ENCODE measurements around the gene HNRNPLL. TPM values are rescaled to one million over a fixed set of nuclear protein-coding genes. Genes with fewer than 3 reads are reported as not detected.
"Not testable (repeated sequence)": the region's sequence is repeated elsewhere in the genome, so short reads cannot be mapped to it uniquely, and the experiment has no call there.

HNRNPLL gene
- polyA plus RNA-seq, 3 donors: 67.4 to 75.3 (median 73.1) TPM

DNA sequence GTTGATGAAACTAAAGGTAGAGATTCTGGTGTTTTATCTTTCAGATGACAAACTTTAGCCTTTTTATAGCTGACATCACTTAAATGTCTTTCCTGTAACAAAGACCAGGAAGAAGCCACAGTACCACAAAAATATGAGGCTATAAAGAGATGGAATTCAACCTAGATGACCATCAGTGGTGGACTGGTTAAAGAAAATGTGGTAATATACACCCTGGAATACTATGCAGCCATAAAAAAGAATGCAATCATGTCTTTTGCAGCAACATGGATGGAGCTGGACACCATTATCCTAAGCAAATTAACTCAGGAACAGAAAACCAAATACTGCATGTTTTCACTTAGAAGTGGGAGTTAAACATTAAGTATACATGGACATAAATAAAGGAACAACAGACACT, 18.3 kb upstream of the HNRNPLL start:
- DNase-seq: no peak

DNA sequence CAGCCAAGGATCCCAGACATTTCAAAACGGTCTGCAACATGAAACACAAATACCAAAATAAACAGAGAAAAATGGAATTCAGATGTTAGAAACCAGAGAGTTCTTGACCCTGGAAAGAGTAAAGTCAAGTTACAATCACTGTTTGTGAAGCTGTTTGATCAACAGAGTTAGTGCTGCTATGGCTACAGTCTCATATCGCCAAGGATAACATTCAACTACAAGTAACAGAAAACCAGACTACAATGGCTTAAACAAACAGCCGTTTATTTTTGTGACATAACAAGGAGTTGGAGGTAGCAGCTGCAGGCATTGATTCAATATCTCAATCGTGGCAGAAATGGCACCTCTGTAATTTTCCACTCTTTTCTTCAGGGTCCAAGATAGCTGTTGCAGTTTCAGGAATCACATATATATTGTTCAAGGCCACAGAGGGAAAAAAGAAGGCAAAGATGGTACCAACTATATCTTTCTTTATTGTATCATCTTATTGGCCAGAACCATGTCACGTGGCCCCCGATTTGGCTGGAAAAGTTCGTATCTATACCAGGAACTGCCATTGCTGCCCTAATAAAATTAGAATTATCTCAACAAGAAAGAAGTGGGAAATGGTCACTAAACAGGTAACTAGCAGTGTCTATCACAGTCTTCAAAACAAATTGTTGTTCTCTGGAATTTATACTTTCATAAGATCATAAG, 17.7 kb upstream of the HNRNPLL start:
- DNase-seq: peak; percentile 82

DNA sequence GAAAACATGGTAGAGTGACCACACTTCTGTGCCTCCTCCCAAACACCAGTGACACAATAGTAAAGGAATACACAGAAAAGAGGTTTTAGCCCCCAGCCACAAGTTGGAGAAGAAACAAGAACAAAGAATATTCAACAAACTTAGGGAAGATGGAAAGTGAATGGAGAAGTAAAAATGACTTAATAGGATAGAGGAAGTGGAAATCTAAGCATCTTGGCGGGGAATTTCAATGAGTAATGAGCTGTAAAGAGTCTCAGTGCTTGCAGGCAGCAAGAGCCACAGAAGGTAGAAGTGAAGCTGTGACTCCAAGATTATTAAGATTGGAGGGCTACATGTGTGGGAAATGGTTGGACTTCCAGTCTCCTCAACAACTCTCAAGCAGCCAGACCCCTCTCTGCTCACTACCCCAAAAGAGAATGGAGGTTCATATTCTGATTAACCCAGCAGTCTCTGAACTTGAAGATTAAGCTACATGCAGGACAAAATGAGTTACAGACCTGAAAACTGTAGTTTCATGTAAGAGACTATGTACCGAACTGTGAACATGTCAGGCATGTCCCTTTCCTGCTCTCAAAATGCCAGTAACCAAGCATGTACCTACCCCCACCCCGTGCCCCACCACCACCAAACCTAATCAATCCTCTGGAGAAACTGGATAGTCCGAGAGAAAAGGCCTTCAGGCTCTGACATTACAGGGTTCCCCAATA, 16.9 kb upstream of the HNRNPLL start:
- no peak for DNase-seq

DNA sequence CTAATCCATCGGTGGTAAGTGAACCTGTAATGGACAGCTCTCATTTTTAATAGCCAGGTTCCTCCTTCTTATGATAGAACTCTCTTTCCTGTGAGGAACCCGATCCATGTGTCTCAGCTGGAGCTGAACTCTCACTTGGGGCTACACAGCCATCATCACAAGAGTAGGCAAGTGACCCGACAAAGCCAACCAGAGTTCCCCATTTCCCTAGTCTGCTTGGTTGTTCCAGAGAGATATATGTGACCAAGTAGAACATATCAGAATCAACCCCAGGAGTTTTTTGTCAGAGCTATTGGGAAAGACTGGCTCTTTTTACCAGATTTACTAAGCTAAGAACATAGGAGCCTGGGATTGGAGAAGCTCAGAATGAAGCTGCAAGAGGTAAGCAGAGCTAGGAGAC, 14.6 kb upstream of the HNRNPLL start:
- DNase-seq: no peak

DNA sequence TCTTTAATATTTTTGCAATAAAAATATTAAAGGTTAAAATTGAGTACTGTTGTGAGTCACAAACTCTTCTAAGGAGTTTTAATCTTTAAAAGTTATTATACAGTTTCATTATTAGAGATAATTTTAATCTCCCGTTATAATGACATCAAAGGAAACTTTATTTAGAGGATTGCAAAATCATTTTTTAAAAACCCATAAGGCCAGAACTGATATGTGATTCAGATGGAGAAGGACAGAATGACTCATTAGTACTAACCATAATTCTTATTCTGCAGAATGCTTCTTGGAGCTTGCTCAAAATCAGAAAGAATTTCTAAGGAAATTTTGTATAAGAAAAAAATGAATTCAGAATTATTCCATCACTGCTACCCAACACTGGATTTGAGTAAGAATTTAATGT, 12.5 kb upstream of the HNRNPLL start:
- DNase-seq: no peak

DNA sequence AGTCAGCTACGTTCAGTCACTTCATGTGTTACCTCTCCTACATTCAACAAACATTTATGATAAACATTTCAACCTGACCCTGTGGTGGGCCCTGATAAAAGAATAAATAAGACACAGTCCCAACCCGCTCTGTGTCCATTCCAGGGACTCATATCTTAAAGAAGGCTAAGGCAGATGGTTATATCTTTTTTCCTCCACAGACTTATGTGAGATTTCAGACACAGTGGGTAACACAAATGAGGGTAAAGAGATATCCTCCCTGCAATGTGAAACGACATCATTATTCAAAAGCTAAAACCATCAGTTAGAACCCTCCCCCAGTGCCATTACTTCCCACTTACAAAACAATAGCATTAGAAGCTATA, 11.1 kb upstream of the HNRNPLL start:
- DNase-seq: no peak

DNA sequence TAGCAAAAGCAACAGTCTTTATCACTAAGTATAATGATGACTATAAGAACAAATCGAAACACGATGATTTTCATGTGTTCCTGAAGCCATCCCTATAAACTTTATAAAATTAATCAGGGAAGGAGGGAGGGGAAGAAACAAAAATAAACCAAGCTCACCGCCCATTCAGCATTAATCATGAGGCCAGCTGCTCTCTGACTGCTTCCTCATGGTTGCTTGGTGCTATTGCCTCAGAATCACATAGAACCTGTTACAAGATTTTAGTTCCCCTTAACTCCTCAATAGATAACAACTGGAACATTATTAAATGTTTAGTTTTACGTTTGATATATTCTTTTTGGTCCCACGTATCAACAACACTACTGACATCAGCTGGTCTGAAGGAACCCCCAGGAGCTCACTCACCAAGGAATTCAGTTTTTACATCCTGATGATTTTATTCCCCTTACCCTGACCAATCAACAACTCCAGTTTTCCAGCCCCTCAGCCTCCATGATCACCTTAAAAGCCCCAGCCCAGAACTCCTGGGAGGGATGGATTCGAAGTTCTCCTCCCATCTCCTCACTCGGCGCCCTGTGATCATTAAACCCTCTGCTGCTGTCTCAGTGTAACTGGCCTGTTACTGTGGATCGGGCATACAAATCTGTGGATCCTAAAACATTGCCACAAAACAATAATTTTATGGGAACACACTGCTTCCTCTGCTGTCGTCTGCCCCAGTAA, 10.6 kb upstream of the HNRNPLL start:
- no peak for DNase-seq

DNA sequence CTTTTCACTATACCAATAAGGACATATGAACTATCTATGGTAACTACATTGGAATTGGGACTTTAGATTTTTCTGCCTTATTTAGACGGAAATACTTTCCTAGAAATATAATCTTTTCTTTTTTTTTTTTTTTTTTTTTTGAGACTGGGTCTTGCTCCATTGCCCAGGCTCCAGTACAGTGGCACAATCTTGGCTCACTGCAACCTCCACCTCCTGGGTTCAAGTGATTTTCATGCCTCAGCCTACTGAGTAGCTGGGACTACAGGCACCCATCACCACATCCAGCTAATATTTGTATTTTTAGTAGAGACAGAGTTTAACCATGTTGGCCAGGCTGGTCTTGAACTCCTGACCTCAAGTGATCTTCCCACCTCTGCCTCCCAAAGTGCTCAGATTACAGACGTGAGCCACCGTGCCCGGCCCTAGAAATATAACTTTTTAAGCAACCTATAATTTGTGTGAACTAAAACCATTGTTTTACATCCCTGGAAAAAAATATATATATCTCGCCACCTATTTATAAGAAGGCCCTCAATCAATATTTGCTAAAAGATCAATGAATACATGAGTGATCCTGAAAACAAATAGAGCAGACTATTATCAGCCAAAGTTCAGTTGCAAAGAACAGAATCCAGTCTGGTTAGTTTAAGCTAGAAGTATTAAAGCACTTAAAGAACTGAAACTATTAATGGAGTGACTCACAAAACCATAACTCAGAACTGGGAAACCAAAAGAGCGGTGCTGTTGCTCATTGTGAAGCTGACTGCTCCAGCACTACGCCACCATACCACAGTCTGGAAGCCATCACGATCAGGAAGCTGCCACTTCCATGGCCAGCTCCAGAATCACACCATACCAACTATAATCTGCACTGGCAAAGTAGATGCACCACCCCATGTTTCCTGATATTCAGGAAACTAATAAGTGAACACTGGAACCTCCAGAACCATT, 8.4 kb upstream of the HNRNPLL start:
- DNase-seq: no peak

DNA sequence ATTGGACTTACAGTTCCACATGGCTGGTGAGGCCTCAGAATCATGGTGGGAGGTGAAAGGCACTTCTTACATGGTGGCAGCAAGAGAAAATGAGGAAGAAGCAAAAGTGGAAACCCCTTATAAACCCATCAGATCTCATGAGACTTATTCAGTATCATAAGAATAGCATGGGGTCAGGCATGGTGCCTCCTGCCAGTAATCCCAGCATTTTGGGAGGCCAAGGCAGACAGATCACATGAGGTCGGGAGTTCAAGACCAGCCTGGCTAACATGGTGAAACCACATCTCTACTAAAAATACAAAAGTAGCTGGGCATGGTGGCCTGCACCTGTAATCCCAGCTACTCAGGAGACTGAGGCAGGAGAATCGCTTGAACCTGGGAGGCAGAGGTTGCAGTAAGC, 6.5 kb upstream of the HNRNPLL start:
- not testable (repeated sequence) for DNase-seq

DNA sequence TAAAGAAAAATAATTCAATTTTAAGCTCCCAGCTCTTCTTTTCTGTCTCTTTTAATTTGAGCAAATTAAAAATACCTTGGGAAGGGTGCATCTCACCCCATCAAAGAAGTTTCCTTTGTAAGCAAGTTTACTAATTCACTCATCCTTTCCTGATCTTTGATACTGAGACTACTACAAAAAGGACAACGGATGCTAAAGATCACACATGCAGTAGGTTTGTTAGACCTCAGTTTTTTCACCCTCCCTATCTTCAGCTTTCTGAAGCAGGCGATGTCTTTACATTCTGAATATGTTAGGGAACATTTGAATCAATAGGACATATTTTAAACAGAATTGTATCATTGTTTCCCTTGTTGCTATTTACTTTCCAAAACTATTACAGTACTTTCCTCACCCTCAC, 6.0 kb upstream of the HNRNPLL start:
- DNase-seq: no peak

DNA sequence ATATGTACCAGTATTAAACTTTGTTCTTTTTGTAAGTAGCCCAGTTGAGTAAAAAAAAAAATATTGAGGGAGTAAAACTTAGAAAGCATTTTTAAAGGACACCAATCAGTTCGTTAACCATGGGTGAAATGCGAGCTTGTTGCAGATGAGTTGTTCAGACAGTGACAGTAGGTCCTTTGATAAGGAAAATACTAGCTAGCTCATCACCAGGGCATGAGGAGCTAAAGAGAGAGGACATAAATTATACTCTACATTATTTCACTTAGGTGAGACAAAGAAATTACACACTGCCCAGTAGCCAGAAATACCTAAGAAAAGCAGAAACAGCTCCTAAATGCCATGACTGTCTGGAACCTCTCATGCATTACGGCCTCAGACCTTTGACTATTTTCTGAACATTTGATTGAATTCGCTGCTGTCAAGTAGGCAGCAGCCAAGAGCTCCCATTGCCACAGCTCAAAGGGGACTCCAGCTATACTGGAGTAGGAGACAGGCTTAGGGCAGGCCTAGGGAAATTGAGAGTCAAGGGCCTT, 2.6 kb upstream of the HNRNPLL start:
- DNase-seq: no peak

DNA sequence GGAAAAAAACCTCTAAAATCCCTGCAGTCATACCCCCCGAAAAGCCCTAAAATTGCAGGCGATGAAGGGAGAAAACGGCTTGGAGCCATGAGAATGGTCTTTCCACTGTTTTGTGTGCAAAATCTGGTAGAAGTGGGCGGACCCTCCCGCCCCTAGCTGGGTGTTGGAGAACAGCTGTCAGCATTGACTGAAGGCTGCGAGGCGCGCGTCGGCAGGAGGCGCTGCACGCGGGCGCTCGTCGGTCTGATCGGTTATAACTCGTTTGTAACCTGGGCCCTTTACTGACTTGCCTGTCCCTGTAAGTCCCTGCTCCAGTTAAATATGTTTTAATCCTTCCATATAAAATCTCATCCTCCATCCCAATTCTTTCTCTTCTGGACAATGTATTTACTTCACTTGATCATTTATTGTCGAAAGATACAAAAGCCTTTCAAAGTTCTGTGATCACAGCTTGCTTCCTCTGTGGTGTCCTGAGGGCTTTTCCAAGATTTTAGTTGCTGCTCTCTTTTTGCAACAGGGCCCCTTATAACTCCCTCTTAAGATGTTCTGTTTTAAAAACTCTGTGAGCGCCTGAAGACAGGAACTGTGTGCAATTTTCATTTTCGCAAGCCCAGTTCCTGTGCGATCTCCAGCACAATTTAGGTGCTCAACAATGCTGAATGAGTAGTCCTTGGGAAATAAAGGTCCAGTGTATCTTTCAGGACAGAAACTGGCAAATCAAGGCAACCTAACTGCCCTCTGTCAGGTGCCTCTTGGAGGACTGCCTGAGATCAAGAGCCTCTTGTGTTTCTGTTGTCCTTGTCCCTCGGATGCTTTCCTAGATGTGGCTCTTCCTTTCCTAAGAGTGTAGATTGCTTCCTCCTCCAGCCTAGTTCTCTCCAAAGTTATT, 918 bp upstream of the HNRNPLL start:
- peak; percentile 85 for DNase-seq

DNA sequence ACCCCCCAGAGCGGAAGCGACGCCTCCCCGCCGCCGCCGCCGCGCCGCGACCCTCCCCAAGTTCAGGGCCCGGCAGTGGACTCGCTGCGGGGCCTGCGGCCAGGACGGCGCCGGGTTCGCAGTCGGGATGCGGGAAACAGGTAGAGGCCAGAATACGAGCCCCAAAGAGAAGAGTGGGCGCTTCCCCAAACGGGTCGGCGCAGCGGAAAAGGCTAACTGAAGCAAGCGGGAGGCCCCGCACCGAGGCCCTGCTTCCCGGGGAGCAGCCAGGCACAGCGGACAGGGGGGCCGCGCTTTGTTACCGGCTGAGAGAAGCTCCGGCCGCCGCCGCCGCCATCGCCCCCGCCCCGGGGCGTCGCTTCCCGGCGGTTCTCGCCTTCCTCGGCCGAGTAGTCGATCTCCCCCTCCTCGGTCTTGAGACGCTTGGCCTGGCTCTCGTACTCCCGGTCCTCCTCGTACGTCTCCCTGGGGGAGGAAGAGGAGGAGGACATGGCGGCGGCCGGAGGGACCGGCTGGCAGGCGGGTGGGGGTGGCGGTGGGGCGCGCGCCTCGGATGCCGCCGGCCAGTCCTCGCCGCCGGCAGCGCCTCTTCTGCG, 494 bp downstream of the HNRNPLL start:
- no peak for DNase-seq

DNA sequence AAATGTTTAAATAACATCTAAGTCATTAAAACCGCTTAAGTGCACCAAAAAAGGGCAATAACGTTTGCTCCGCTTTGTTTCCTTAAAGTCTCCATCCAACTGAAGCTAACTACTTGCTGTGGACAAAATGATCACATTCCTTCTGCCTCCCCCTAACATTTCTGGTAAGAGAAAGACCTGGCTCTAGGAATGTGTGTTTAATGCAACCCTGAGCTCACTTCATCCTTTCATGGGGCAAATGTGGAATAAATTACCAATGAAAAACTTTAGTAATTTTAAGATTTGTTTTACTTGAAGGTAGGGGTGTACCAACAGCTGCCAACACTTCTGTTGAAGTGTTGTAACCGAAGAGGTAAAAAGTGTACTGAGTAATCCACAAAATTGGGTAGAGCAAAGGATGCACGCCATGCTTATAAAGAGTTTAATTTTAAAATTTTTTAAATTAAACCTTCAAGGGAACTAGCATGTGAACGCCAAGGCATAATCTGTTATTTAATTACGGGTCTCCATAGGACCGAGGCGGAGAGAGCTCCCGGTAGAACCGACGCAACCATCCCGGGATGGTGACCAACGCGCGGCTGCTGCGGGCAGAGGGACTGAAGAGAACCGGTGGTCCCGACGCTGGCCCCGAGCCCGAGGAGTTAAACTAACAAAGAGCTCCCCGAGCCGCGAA, 1.1 kb downstream of the HNRNPLL start:
- DNase-seq: no peak

DNA sequence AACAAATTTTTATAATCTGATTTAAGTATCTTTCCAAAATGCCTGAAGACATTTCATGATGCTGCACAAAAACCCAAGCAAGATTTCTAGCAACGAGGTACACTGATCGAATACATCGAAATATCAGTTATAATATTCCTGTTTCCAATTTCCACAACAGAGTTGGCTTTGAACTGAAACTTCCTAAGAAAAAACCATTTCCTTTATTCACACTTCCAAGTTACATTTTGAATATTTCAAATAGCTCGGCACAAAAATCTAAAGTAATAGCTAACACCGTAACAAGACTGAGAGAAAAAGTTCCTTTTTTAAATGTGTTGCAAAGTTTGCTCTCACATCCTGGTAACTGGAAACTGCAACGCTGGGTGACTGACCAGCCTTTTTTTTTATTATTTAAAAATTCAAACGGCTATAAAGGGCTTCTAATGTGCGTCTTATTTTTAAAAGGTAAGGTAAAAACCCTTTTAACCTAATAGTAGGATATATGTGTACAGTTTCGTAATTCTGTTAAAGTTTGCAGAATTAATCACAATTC, 1.7 kb downstream of the HNRNPLL start:
- no peak for DNase-seq

DNA sequence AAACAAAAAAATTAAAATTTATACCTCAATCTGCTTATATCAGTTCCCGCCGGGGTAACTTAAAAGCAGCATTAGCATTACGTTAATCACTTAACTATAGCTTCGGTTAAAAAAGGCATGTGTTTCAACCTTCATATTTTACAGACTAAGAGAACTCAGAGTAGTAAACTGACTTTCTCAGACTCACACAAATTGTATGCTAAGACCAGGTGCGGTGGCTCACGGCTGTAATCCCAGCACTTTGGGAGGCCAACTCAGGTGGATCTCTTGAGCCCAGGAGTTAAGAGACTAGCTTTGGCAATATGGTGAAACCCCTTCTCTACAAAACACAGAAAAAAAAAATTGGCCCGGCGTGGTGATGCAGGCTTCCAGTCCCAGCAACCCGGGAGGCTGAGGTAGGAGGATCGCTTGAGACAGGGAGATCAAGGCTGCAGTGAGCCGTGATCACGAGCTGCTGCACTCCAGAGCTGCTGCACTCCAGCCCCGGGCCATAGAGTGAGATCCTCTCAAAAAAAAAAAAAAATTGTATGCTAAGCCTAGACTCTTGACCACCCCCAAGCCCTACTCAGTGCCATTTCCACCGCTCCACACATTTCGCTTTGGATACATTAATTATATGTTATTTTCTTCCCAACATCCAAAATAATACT, 2.4 kb downstream of the HNRNPLL start:
- no peak for DNase-seq

DNA sequence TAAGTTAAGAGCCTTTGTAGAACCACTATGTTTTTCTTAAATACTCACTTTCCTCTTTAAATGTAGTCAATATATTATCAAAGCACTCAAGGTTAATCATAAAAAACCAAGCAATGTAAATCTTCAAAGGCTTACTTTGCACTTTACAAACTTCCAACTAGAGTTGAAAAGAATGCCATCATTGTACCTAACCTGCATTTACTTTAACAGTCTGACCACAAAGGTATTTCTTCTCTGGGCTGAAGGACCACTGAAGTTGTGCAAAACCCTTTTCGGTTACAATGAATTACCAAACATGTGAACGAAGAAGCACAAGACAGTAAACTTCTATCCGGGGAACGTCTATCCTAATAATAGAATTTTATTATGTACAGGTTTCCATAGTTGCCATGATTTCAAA, 3.0 kb downstream of the HNRNPLL start:
- no peak for DNase-seq

DNA sequence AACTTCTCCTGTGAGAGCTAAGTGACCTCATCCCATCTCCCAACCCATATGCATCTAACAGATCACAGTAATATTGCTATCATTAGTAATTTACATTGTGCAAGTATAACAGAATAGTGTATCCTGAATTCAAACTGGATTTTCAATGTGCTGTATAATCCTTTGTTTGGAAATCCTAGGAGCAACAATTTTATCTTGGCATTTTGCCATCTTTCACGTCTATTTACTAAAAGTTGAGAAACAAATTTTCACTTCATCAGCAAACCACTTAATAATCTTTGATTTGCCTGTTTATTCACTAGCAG, 3.8 kb downstream of the HNRNPLL start:
- no peak for DNase-seq
